ENCODE data around the gene C1QA. TPM values are rescaled to one million over a fixed set of nuclear protein-coding genes. Genes with fewer than 3 reads are reported as not detected.

C1QA gene, protein sequence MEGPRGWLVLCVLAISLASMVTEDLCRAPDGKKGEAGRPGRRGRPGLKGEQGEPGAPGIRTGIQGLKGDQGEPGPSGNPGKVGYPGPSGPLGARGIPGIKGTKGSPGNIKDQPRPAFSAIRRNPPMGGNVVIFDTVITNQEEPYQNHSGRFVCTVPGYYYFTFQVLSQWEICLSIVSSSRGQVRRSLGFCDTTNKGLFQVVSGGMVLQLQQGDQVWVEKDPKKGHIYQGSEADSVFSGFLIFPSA
- not detected in 2 replicates for total RNA-seq

DNA sequence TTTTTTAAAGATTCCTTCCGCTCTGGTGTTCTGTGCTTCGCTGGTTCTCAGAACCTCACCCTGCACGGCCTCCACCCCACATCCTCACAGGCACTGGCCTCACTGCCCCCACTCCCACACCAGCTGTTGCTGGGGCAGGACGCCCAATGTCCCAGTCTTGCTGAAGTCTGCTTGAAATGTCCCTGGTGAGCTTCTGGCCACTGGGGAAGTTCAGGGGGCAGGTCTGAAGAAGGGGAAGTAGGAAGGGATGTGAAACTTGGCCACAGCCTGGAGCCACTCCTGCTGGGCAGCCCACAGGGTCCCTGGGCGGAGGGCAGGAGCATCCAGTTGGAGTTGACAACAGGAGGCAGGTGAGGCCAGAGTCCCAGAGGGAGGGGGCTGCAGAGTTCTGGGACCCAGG is at the start of gene C1QA:
Gene C1QA (plus strand): TSS at position 276 of the 400 bp plus-strand sequence. CDS start 989 bp downstream, outside the sequence.

DNA sequence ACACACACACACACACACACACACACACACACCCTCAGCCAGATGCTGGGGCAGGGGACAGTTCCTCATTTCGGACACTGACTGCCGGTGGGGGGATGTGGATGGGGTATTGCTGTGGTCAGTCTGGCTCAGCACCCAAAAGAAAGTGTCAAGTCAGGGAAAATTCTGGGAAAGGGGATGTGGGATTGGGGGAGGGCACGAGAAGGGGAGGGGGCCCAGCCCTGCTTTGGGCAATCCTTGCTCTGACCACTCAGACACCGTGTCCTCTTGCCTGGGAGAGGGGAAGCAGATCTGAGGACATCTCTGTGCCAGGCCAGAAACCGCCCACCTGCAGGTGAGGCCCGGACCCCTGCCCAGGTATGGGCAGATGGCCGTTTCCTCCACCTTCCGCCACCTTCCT is 7.0 kb downstream of the C1QA start, which contains the start of gene C1QC:
Gene C1QC (plus strand): TSS at position 253 of the 400 bp plus-strand sequence. CDS start 391 bp downstream, outside the sequence.

DNA sequence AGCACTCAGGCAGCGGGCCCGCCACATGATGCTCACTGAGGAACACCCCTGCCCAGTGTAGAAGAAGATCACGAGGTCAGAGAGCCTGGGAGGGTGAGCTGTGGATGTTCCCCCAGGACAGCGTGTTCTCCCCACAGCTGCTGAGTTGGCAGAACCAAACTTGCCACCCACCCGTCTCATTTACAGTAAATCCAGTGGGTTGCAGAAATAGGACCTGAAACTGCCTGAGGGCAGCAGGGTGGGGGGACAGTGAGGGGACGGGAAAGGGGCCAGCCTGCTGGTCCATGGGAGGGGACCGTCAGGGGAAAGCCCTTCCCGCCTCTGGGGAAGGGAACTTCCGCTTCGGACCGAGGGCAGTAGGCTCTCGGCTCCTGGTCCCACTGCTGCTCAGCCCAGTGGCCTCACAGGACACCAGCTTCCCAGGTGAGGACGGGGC is 16.5 kb downstream of the C1QA start, which contains the start of gene C1QB:
Gene C1QB (plus strand): TSS at position 356 of the 436 bp plus-strand sequence. CDS start 6,227 bp downstream, outside the sequence.

Small RNA genes within 50 kb of the gene (small RNA-seq; reads per million reads assigned to genes)
- gene MIR6127 = not detected

Other genes with a start within 250 kb of the C1QA start
- 11.4 and 16.4 TPM in 2 replicates for gene ZBTB40, start 184.8 kb upstream of the C1QA start, total RNA-seq
- gene EPHA8, start 73.1 kb upstream of the C1QA start, total RNA-seq = not detected in 2 replicates
- not detected in 2 replicates for gene C1QC, start 7.0 kb downstream of the C1QA start, total RNA-seq
- not detected in 2 replicates for gene C1QB, start 16.6 kb downstream of the C1QA start, total RNA-seq
- 0.73 and 12.5 TPM in 2 replicates for gene EPHB2, start 74.2 kb downstream of the C1QA start, total RNA-seq